AG04450 (cell line): ENCODE results near the gene EPC1. TPM values are rescaled to one million over a fixed set of nuclear protein-coding genes. Genes with fewer than 3 reads are reported as not detected.
A peak's percentile ranks its signal among the peaks of the same experiment; 100 is the strongest.

Experiments used
- CTCF ChIA-PET: fragments of 300-600, 350-600 bp; formaldehyde crosslinking; extraction: SDS; loops from one replicate; lab custom pipeline; 2022; ENCODE audit warnings: antibody characterized with exemption, inconsistent platforms; lab: Charles Lee
- POLR2A ChIA-PET: fragments of 350-600 bp; formaldehyde crosslinking; extraction: SDS; loops from one replicate; lab custom pipeline; 2021; ENCODE audit warnings: antibody characterized with exemption, inconsistent platforms; lab: Yijun Ruan, JAX
- DNase-seq: peaks from one replicate; pipeline ENCODE4 v3.0.0-alpha.2; 2011; ENCODE audit warnings: low read depth, low spot score
- H3K27ac ChIP-seq: one replicate; pipeline ENCODE4 v1.5.1; 2012; ENCODE audit warnings: low read depth, low read length, control low read depth
- H3K27me3 ChIP-seq: one replicate; pipeline ENCODE4 v1.6.0; 2012; ENCODE audit warnings: low read length; ENCODE audit not compliant: control insufficient read depth, insufficient read depth
- H3K4me3 ChIP-seq: 2 replicates; pipeline ENCODE4 v1.5.1; 2011; ENCODE audit warnings: mild to moderate bottlenecking, low read depth, low read length, control low read depth
- H3K9me3 ChIP-seq: 2 replicates; pipeline ENCODE4 v1.5.1; 2012; ENCODE audit warnings: low read length; ENCODE audit not compliant: control insufficient read depth, insufficient read depth
- polyA plus RNA-seq: library from polyadenylated mRNA; depleted of rRNA; stranded (reverse); fragments of >200 nt; gene quantifications from 2 replicates; pipeline ENCODE4 v1.2.3, GENCODE V29; 2011
- TF ChIP-seq, protein P1 (sequence below): IDR thresholded peaks from 2 replicates; pipeline ENCODE4 v1.5.1; 2011; ENCODE audit warnings: low read depth, low read length, control low read depth, inconsistent platforms

EPC1 gene
- polyA plus RNA-seq, 1 experiment: 34.1 TPM

DNA sequence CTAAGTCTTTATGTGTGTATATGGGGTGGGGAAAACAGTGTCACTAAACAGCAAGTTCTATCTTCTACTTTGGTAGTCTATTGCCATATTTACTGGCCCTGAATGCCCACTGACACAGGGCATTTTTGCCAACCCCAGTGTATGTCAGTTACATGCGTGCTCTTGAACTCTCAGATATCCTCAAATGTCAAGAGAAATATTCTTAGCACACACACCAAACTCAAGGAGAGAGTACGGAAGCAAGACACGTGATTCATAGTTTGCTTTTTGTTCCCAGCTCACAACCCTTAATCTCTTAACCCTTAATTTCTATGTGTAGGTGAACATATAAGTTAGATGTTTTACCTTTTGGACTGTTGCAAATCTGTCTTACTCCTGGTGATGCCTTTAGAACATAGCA lies 39.3 kb downstream of the EPC1 start:
- no peaks in the 10 kb centered on the region for H3K27me3 ChIP-seq
- POLR2A ChIA-PET: no interaction called here
- TF ChIP-seq, protein P1, sequence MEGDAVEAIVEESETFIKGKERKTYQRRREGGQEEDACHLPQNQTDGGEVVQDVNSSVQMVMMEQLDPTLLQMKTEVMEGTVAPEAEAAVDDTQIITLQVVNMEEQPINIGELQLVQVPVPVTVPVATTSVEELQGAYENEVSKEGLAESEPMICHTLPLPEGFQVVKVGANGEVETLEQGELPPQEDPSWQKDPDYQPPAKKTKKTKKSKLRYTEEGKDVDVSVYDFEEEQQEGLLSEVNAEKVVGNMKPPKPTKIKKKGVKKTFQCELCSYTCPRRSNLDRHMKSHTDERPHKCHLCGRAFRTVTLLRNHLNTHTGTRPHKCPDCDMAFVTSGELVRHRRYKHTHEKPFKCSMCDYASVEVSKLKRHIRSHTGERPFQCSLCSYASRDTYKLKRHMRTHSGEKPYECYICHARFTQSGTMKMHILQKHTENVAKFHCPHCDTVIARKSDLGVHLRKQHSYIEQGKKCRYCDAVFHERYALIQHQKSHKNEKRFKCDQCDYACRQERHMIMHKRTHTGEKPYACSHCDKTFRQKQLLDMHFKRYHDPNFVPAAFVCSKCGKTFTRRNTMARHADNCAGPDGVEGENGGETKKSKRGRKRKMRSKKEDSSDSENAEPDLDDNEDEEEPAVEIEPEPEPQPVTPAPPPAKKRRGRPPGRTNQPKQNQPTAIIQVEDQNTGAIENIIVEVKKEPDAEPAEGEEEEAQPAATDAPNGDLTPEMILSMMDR: no peak
- CTCF ChIA-PET: no interaction called here
- no peaks in the 10 kb centered on the region for H3K9me3 ChIP-seq
- H3K27ac ChIP-seq: no peak overlapping the region
- DNase-seq: no peak
- no peak overlapping the region for H3K4me3 ChIP-seq

DNA sequence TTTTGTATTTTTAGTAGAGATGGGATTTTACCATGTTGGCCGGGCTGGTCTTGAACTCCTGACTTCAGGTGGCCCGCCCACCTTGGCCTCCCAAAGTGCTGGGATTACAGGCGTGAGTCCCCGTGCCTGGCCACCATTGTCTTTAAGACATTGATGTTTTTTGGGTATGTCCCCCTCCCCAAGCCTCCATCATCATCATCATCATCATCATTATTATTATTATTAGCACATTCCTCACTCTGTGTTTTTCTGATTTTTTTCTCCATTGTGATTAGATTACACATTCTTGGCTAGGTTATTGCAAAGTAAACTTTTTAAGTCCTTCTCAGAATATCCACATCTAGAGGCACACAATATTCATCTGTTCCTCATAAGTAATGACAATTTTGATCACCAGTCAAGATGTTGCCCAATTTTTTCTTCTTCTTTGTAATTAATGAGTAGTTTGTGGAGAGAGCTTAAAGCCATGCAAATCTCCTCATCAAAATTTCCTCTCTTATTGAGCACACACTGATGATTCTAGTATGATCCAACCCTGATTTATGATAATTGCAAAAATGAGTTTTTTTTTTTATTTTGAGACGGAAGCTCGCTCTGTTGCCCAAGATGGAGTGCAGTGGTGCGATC lies 47.5 kb downstream of the EPC1 start:
- no peaks in the 10 kb centered on the region for H3K27me3 ChIP-seq
- ChIA-PET CTCF (no interaction called here), POLR2A (interaction anchor here (0.6 kb wide), 1 partner anchor 9 kb away, joined by 3 read pairs; no protein-coding TSS in a partner anchor)
- DNase-seq: no peak
- TF ChIP-seq, protein P1: no peak
- H3K27ac ChIP-seq: no peak overlapping the region
- no peak overlapping the region for H3K4me3 ChIP-seq
- no peaks in the 10 kb centered on the region for H3K9me3 ChIP-seq

DNA sequence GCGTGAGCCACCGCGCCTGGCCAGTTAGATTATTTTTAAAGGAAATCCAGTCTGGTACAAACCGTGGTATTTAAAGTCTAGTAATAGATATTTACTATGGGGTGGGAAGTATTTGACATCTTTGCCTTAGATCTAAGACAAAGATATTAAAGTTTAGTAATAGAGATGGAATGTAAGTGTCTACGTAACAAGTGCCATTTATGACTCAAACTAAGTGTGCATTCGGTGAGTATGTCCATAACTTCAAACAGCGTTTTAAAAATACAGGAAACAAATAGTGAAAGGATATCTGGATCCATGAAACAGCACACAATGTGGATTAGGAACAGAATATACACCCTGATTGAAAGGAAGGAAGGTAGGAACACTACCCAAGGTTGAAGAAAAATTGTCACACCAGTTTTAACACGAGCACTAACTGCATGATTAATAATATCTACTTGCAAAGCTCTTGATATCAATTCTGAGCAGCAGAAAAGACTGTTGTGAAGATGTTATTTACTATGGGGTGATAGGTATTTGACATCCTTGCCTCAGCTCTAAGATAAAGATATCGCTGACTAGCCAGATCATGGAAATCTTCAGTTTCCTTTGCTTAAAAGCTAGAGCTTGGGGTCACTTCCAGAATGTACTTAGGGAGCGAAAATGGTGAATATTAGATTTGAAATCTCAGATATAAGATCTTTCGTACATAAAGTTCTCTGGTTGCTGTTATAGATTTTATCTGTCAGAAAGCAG lies 48.7 kb downstream of the EPC1 start:
- Histone ChIP-seq H3K27me3 (no peaks in the 10 kb centered on the region), H3K27ac (no peak overlapping the region), H3K4me3 (no peak overlapping the region), H3K9me3 (no peaks in the 10 kb centered on the region)
- DNase-seq: peak; percentile 23
- POLR2A ChIA-PET: interaction anchor here (0.7 kb wide), 1 partner anchor 147 kb away, joined by 4 read pairs; no protein-coding TSS in a partner anchor
- TF ChIP-seq, protein P1: no peak
- CTCF ChIA-PET: interaction anchor here (1.2 kb wide), 1 partner anchor 48 kb away, joined by 4 read pairs; no protein-coding TSS in a partner anchor

DNA sequence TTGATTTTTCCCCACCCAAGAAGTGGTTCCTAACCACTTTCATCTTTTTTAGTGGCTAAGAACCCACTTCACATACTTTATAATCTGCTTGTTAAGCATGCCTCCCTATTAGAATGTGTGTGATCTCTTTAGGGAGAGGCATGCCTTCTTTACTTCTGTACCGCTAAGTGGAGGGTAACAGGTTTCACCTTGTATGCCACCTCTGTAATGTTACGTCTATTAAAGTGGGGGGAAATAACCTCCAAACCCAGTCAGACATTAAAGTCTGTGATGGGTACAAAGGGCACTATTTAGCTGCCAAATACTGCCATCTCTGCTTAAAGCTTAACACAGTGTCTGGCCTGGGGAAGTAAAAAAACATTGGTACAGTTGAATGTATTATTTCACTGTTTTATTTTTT lies 51.9 kb downstream of the EPC1 start:
- Histone ChIP-seq H3K27ac (no peak overlapping the region), H3K4me3 (no peak overlapping the region), H3K9me3 (no peaks in the 10 kb centered on the region), H3K27me3 (no peaks in the 10 kb centered on the region)
- TF ChIP-seq, protein P1: no peak
- ChIA-PET POLR2A (no interaction called here), CTCF (interaction anchor here (0.8 to 1.9 kb wide), 2 partner anchors 42 to 51 kb away, joined by 3 to 8 read pairs; no protein-coding TSS in a partner anchor)
- DNase-seq: no peak

DNA sequence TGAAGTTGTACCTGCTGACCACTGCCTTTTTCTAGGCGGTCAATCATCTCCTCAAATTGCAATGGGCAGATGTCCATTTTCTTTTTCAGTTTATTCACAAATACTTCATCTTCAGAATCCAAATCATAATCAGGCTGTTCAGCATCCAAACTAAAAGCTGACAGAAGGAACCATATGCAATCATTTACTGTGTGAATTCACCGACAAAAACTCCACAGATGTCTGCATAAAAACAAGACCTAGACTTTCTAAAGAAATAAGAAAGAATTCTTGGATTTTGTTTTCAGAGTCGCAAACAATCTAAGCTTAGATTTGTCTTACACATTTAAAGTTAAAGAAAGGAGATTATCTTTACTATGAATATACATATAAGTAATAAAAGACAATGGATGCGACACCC lies 53.4 kb downstream of the EPC1 start:
- Histone ChIP-seq H3K27me3 (no peaks in the 10 kb centered on the region), H3K4me3 (no peak overlapping the region), H3K27ac (no peak overlapping the region), H3K9me3 (no peaks in the 10 kb centered on the region)
- ChIA-PET CTCF (interaction anchor here (0.7 kb wide), 1 partner anchor 11 kb away, joined by 4 read pairs; no protein-coding TSS in a partner anchor), POLR2A (no interaction called here)
- TF ChIP-seq, protein P1: no peak
- DNase-seq: no peak
